Spleen (tissue), 13 donors: ENCODE measurements around the gene RNF11. TPM values are rescaled to one million over a fixed set of nuclear protein-coding genes. Genes with fewer than 3 reads are reported as not detected.

Experiments used
- DNase-seq: peaks from one replicate; pipeline ENCODE4 v3.0.0-alpha.2; 2020
- H3K27ac ChIP-seq, 8 donors: fragments of 200-600 bp; sonication (generic) in 7 of 8; 1 replicate in 4 of 8; 2 replicates in 4 of 8; pipeline versions ENCODE4 v1.5.0 to v1.8.0; 2016 to 2021; ENCODE audit warnings: inconsistent platforms in 4 of 8, mild to moderate bottlenecking in 4 of 8, moderate library complexity in 1 of 8
- H3K27me3 ChIP-seq, 7 donors: fragments of 200-600 bp; sonication (generic) in 6 of 7; replicated peaks in 1 of 7; 1 replicate in 4 of 7; 2 replicates in 3 of 7; pipeline versions ENCODE4 v1.5.0 to v1.8.0; 2016 to 2021; ENCODE audit warnings: inconsistent platforms in 3 of 7, mild to moderate bottlenecking in 1 of 7
- H3K36me3 ChIP-seq, 6 donors: fragments of 200-600 bp; sonication (generic) in 5 of 6; 1 replicate in 4 of 6; 2 replicates in 2 of 6; pipeline versions ENCODE4 v1.5.0 to v1.8.0; 2016 to 2021; ENCODE audit warnings: inconsistent platforms in 2 of 6
- H3K4me1 ChIP-seq, 6 donors: fragments of 200-600 bp; sonication (generic) in 5 of 6; 1 replicate in 3 of 6; 2 replicates in 3 of 6; pipeline versions ENCODE4 v1.5.0 to v1.8.0; 2016 to 2021; ENCODE audit warnings: inconsistent platforms in 3 of 6
- H3K4me3 ChIP-seq, 8 donors: fragments of 200-600 bp; sonication (generic) in 7 of 8; 1 replicate in 4 of 8; 2 replicates in 4 of 8; pipeline versions ENCODE4 v1.5.0 to v1.8.0; 2016 to 2021; ENCODE audit warnings: inconsistent platforms in 4 of 8, mild to moderate bottlenecking in 4 of 8, moderate library complexity in 2 of 8
- H3K9me3 ChIP-seq, 8 donors: fragments of 200-600 bp; sonication (generic) in 7 of 8; 1 replicate in 4 of 8; 2 replicates in 4 of 8; pipeline versions ENCODE4 v1.5.0 to v1.8.0; 2016 to 2021; ENCODE audit warnings: inconsistent platforms in 4 of 8
- POLR2A ChIP-seq, 3 donors: fragments of 450-650 bp; IDR thresholded peaks; one replicate each; pipeline ENCODE4 v1.5.1; 2017; ENCODE audit warnings: antibody characterized with exemption in 3 of 3, mild to moderate bottlenecking in 1 of 3
- POLR2AphosphoS5 ChIP-seq, 3 donors: sonication (generic); formaldehyde crosslinking; IDR thresholded peaks; one replicate each; pipeline ENCODE4 v1.5.1; 2017; ENCODE audit warnings: antibody characterized with exemption in 3 of 3
- WGBS, 5 donors: extraction: QIAGEN DNeasy Blood & Tissue Kit in 3 of 5; methylation state at CpG; one replicate each; pipeline versions ENCODE4 v1.1.5 to v1.1.7; 2013 to 2018; 5-methylcytosine and 5-hydroxymethylcytosine counted together
- intact Hi-C: fragments of 100-400 bp; cut with DNase I; formaldehyde crosslinking; loops from one replicate; pipeline ENCODE4 v1.15.0; 2023; ENCODE audit warnings: low total_unique reads
- long read RNA-seq, 2 donors: transcript quantifications; one replicate each; lab custom pipeline, GENCODE V29; 2026
- polyA plus RNA-seq, 3 donors: library from polyadenylated mRNA; stranded (reverse); fragments of 200-250 nt; gene quantifications; one replicate each; pipeline ENCODE4 v1.2.1, GENCODE V29; 2013
- total RNA-seq, 7 donors: library from RNA; depleted of rRNA in 3 of 7; stranded (reverse); fragments of >200 nt in 3 of 7; fragmentation: NEBNext Ultra II Directional in 4 of 7; extraction: Animal tissue kit (Norgen Biotek cat#: 25700) in 4 of 7; gene quantifications; one replicate each; pipeline versions ENCODE4 v1.1.0 to v1.2.1, GENCODE V29; 2016 to 2021
- TF ChIP-seq, protein P1 (sequence below), 11 experiments: fragments of 200-600 bp in 7 of 11; fragments of 450-650 bp in 4 of 11; sonication (generic) in 4 of 11; IDR thresholded peaks in 8 of 11; conservative IDR thresholded peaks in 3 of 11; 1 replicate in 7 of 11; 2 replicates in 4 of 11; pipeline versions ENCODE4 v1.4.0 to v1.8.0; 2016 to 2021; ENCODE audit warnings: antibody characterized with exemption in 11 of 11, inconsistent platforms in 4 of 11, mild to moderate bottlenecking in 1 of 11
- donor health status: healthy with polysubstance abuse.
- donor health status: DM: no; HTN: no; CAD: no; lungs with moderate emphysema.
- donor health status: DM: no; HTN: no; CAD: no.
- donor health status: Bipolar disorder and iron deficiency.
- donor health status: healthy.
- donor health status: DM: no; HTN: no; CAD: no.
- donor health status: DM: yes; HTN: yes; CAD: no.

RNF11 gene, protein sequence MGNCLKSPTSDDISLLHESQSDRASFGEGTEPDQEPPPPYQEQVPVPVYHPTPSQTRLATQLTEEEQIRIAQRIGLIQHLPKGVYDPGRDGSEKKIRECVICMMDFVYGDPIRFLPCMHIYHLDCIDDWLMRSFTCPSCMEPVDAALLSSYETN
- total RNA-seq (100 to 1,000 TPM in 1 of 7 donors, 10 to 100 TPM in 6; 64.1 to 111 (median 85.7) TPM), polyA plus RNA-seq (10 to 100 TPM; 21.4 to 43.8 (median 28.6) TPM)
- long read RNA-seq, donor 1, transcript RNF11-201 (3 exons, 3,084 nt) = major isoform, 67 of 68 reads
- long read RNA-seq, donor 1, partial matches to known transcripts = 0 of 68 reads
- long read RNA-seq, donor 1, other reads (novel, unspliced or antisense) = 0 of 68 reads
- long read RNA-seq, donor 2, transcript RNF11-201 (3 exons, 3,084 nt) = major isoform, 39 of 41 reads
- long read RNA-seq, donor 2, partial matches to known transcripts = 0 of 41 reads
- long read RNA-seq, donor 2, other reads (novel, unspliced or antisense) = 0 of 41 reads

DNA sequence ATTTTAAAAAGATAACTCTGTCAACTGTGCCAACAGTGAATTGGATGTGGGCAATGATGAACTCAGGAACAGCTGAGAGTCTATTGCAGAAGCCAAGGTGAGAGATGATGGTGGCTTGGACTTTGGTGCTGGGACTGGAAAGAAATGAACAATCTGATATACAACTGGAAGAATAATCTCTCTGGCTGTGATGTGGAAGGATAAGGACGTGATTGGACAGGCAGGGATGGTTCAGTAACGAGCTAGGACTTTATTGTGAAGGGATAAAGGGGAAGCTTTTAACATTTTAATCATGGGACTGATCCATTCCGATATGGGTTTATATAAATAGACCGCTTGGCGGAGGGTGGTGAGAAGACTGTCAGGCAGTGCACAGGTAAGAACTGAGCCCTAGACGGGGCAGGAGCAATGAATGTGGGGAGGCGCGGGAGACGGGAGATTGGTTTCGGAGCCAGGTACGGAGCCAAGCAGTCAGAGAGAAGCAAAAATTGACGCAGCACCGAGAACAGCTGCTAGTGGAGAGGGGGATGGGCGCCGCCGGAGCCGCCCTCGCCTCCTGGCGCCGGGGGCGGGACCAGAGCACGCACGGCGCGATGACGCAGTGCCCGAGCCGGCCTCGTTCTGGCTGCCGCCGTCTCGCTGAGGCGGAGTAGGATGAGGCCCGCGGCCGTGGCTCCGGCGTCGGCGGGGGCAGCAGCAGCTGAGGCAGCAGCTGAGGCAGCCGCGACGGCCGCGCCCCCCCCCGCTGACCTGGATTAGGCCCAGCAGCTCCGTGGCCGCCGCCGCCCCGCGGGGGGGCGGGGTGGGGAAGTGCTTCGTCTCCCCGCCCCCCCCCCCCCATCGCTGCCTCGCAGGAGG is at the start of gene RNF11:
RNF11 (plus strand) TSS at position 601 of the 858 bp plus-strand sequence. CDS start 484 bp downstream, outside the sequence.
- WGBS, 5 donors = 0 to 1% (median 0%) methylated on average over 21 to 55 of the region's 57 CpGs
- no peaks in the 10 kb centered on the region for H3K9me3 ChIP-seq
- intact Hi-C loops = no loop called here

DNA sequence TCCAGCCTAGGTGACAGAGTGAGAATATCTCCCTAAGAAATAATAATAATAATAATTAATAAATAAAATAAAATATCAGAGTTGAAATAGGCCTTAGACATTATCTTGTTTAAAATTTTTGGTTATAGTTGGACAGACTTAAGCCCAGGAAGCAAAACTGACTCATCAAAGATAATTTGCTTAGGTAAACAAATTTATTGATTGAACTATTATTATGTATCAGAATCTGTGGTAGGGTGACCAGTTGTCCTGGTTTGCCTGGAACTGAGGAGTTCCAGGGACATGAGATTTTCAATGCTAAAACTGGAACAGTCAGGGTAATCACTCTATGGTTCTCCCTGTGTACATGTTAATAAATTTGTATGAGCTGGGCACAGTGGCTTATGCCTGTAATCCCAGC is 47.8 kb upstream of the RNF11 start:
- TF ChIP-seq POLR2AphosphoS5 (IDR thresholded peaks at IDR 0.05) (no peak), POLR2A (IDR thresholded peaks at IDR 0.05) (no peak)
- TF ChIP-seq, protein P1, sequence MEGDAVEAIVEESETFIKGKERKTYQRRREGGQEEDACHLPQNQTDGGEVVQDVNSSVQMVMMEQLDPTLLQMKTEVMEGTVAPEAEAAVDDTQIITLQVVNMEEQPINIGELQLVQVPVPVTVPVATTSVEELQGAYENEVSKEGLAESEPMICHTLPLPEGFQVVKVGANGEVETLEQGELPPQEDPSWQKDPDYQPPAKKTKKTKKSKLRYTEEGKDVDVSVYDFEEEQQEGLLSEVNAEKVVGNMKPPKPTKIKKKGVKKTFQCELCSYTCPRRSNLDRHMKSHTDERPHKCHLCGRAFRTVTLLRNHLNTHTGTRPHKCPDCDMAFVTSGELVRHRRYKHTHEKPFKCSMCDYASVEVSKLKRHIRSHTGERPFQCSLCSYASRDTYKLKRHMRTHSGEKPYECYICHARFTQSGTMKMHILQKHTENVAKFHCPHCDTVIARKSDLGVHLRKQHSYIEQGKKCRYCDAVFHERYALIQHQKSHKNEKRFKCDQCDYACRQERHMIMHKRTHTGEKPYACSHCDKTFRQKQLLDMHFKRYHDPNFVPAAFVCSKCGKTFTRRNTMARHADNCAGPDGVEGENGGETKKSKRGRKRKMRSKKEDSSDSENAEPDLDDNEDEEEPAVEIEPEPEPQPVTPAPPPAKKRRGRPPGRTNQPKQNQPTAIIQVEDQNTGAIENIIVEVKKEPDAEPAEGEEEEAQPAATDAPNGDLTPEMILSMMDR (IDR thresholded peaks at IDR 0.05 in 8 of 11, conservative IDR thresholded peaks at IDR 0.05 in 3 of 11) = no peak
- no peak overlapping the region for H3K27ac ChIP-seq
- intact Hi-C loops = loop anchor here (5.0 kb wide), 1 partner anchor 416 kb away; no protein-coding TSS in a partner anchor
- no peaks in the 10 kb centered on the region for H3K27me3 ChIP-seq
- H3K4me3 ChIP-seq = no peak overlapping the region
- H3K9me3 ChIP-seq = no peaks in the 10 kb centered on the region
- no peak for DNase-seq
- peaks cover 0 to 12% (median 0%) of the 10 kb centered on the region in 6 donors for H3K4me1 ChIP-seq
- no peaks in the 10 kb centered on the region for H3K36me3 ChIP-seq

More for the DNA sequence above, at the start of gene RNF11:
- Histone ChIP-seq H3K27ac (peak within 1 kb of the TSS; percentile 84 to 98 (median 96)), H3K36me3 (no peaks in the 10 kb centered on the region), H3K27me3 (no peaks in the 10 kb centered on the region), H3K4me1 (peaks cover 27 to 64% (median 54%) of the 10 kb centered on the region in 6 donors), H3K4me3 (peak within 1 kb of the TSS; percentile 65 to 90 (median 78))
- DNase-seq = peak; percentile 98
- TF ChIP-seq POLR2AphosphoS5 (IDR thresholded peaks at IDR 0.05) = peak; percentile 96 to 97 (median 97)
- TF ChIP-seq POLR2A (IDR thresholded peaks at IDR 0.05) = peak; percentile 48 to 81 (median 56)
- TF ChIP-seq, protein P1 (IDR thresholded peaks at IDR 0.05 in 8 of 11, conservative IDR thresholded peaks at IDR 0.05 in 3 of 11) = peak in 6 of 11 experiments; percentile 7 to 27 (median 16)

DNA sequence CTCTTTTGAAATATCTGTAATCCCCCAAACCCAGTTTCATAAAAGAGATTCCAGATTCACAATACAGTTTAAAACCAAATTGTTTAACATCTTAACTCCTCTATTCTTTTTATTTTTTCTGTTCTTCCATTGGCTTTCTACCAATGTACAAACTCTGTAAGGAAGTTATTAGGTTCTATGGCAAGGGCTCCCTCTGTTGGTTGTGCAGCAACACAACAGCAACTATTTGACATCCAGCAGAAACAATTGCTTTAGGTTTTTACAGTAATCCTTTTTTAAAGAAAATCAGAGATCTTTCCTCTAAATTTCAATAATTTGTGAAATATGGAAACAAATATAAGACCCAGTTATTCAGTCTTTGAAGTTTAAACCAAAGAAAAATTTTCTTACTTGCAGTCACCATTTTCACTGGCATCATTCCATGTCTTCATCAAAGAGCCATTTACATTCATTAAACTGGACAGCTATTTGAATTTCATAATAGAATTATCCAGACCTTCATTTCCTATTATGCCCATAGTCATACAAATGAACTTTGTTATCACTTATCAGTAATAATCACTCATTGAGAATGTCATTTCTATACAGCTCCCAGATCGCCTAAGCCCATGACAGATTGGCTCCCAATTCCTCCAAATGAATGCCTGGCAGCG is 46.5 kb upstream of the RNF11 start:
- 68 to 82% (median 76%) methylated on average over 2 of the region's 2 CpGs for WGBS, 5 donors
- intact Hi-C loops = loop anchor here (5.0 kb wide), 1 partner anchor 417 kb away; no protein-coding TSS in a partner anchor
- H3K4me1 ChIP-seq = peaks cover 0 to 12% (median 0%) of the 10 kb centered on the region in 6 donors
- TF ChIP-seq, protein P1 (IDR thresholded peaks at IDR 0.05 in 8 of 11, conservative IDR thresholded peaks at IDR 0.05 in 3 of 11) = peak; percentile 56 to 88 (median 84)
- TF ChIP-seq POLR2A (IDR thresholded peaks at IDR 0.05) = no peak
- no peak overlapping the region for H3K4me3 ChIP-seq
- no peaks in the 10 kb centered on the region for H3K27me3 ChIP-seq
- H3K27ac ChIP-seq = no peak overlapping the region
- no peaks in the 10 kb centered on the region for H3K9me3 ChIP-seq
- no peak for DNase-seq
- H3K36me3 ChIP-seq = no peaks in the 10 kb centered on the region
